ENCODE measurements around the gene SLC12A4. TPM values are rescaled to one million over a fixed set of nuclear protein-coding genes. Genes with fewer than 3 reads are reported as not detected.

SLC12A4 gene
- total and polyA plus RNA-seq, 2 of the 13 experiments (the other 11 are each of a cell fraction or from before 2014, with no cell fraction given): 65.1 to 84.3 TPM

DNA sequence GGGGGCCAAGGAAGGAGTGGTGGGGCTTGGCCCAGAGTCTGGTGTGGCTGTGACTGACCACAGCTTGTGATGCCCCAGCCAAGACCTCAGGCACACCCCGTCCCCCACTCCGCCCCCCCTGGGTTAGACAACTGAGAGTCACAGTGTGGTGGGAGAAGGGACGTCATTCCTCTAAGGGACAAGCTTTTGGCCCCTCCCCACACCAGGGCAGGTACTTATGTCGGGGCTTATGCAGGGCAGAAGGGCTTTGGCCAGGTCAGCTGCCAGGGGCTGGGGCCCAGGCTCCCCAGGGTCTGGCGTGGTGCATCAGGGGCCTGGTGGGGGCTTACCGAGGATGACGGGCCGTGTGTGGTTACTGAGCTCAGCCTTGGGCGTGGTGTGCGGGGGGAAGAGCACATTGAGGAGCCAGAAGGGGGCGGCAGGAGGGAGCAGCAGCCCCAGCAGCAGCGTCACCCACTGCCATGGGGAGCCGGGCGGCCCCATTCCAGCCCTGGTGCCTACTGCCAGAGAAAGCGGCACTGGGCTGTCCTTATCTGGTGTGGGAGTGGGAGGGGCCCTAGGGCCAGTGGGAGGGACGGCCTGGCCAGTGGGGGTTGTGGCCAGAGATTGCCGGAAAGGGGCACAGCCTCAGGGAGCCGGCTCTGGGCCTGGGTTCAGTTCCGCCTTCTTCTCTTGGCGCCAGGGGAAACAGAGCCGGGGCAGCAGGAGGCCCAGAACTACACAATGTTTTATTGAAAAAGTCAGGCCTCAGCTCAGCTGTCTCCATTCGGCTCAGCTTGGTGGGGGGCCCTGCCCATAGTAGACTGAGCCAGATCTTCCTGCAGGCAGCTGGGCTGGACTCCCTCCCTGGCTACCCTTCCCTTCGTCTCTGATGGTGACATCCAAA, 24.6 kb downstream of the SLC12A4 start, which contains the start of gene LCAT (continued):
- TF ChIP-seq CBX2 (IDR thresholded peaks at IDR 0.05; ENCODE audit: low read depth, low read length) (no peak), CBX2 (CRISPR knock-in tag; IDR thresholded peaks at IDR 0.05; ENCODE audit: low read depth) (peak; percentile 39; the same call in 1 of the 2 replicates), HCFC1 (IDR thresholded peaks at IDR 0.05; ENCODE audit: low read depth, low read length) (peak; percentile 14; the same call in 1 of the 2 replicates), TCF12 (IDR thresholded peaks at IDR 0.05) (no peak), TCF12 (CRISPR knock-in tag; IDR thresholded peaks at IDR 0.05) (no peak; the same call in none of the 2 replicates), SP4 (CRISPR knock-in tag; IDR thresholded peaks at IDR 0.05) (peak; percentile 51), IRF2 (CRISPR knock-in tag; IDR thresholded peaks at IDR 0.05) (peak; percentile 43; the same call in 1 of the 2 replicates), NONO (IDR thresholded peaks at IDR 0.05) (no peak), NONO (CRISPR knock-in tag; conservative IDR thresholded peaks at IDR 0.05) (0 out of 2 replicates have a peak, but pooled peaks have one; percentile 15), ZNF746 (CRISPR knock-in tag; IDR thresholded peaks at IDR 0.05) (peak; percentile 41; the same call in 1 of the 2 replicates), RBFOX2 (IDR thresholded peaks at IDR 0.05; ENCODE audit: low read depth, low read length) (peak; percentile 97), TEAD3 (CRISPR knock-in tag; optimal IDR thresholded peaks at IDR 0.05; ENCODE audit: borderline replicate concordance) (peak; percentile 69), ZBED4 (CRISPR knock-in tag; IDR thresholded peaks at IDR 0.05; ENCODE audit: borderline replicate concordance) (0 out of 2 replicates have a peak, but pooled peaks have one; percentile 49), KDM2A (CRISPR knock-in tag; IDR thresholded peaks at IDR 0.05; ENCODE audit: borderline replicate concordance, low read depth) (peak; percentile 89), FLYWCH1 (CRISPR knock-in tag; IDR thresholded peaks at IDR 0.05) (no peak), FOXJ3 (CRISPR knock-in tag; IDR thresholded peaks at IDR 0.05; ENCODE audit: borderline replicate concordance) (no peak), PAXIP1 (CRISPR knock-in tag; conservative IDR thresholded peaks at IDR 0.05) (no peak; the same call in none of the 2 replicates), KLF12 (CRISPR knock-in tag; IDR thresholded peaks at IDR 0.05; ENCODE audit: borderline replicate concordance) (no peak)
- TF ChIP-seq, protein P1, sequence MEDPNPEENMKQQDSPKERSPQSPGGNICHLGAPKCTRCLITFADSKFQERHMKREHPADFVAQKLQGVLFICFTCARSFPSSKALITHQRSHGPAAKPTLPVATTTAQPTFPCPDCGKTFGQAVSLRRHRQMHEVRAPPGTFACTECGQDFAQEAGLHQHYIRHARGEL (CRISPR knock-in tag; IDR thresholded peaks at IDR 0.05): 0 out of 2 replicates have a peak, but pooled peaks have one; percentile 12
- TF ChIP-seq, protein P2, sequence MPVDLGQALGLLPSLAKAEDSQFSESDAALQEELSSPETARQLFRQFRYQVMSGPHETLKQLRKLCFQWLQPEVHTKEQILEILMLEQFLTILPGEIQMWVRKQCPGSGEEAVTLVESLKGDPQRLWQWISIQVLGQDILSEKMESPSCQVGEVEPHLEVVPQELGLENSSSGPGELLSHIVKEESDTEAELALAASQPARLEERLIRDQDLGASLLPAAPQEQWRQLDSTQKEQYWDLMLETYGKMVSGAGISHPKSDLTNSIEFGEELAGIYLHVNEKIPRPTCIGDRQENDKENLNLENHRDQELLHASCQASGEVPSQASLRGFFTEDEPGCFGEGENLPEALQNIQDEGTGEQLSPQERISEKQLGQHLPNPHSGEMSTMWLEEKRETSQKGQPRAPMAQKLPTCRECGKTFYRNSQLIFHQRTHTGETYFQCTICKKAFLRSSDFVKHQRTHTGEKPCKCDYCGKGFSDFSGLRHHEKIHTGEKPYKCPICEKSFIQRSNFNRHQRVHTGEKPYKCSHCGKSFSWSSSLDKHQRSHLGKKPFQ (CRISPR knock-in tag; IDR thresholded peaks at IDR 0.05; ENCODE audit: insufficient replicate concordance): peak; percentile 86
